Neural progenitor cell (in vitro differentiated cells): ENCODE measurements around the gene NETO1. TPM values are rescaled to one million over a fixed set of nuclear protein-coding genes. Genes with fewer than 3 reads are reported as not detected.

Experiments
- DNase-seq: peaks from one replicate; pipeline ENCODE4 v3.0.0-alpha.2; 2016; ENCODE audit warnings: low spot score
- H2AFZ ChIP-seq: fragments of 200-600 bp; sonication (generic); replicated peaks from 2 replicates; pipeline ENCODE4 v1.6.1; 2016; ENCODE audit warnings: antibody characterized with exemption
- H3F3A ChIP-seq: fragments of 200-600 bp; sonication (generic); 2 replicates; pipeline ENCODE4 v1.6.1; 2016; ENCODE audit warnings: antibody characterized with exemption, low read depth
- H3K27ac ChIP-seq: fragments of 200-600 bp; sonication (generic); 2 replicates; pipeline ENCODE4 v1.5.1; 2016; ENCODE audit warnings: mild to moderate bottlenecking
- H3K27me3 ChIP-seq: fragments of 200-600 bp; sonication (generic); 2 replicates; pipeline ENCODE4 v1.6.1; 2016; ENCODE audit warnings: mild to moderate bottlenecking, moderate library complexity
- H3K36me3 ChIP-seq: fragments of 200-600 bp; sonication (generic); 2 replicates; pipeline ENCODE4 v1.5.1; 2016
- H3K4me1 ChIP-seq: fragments of 200-600 bp; sonication (generic); 2 replicates; pipeline ENCODE4 v1.6.1; 2016; ENCODE audit warnings: mixed run types
- H3K4me2 ChIP-seq: fragments of 200-600 bp; sonication (generic); 2 replicates; pipeline ENCODE4 v1.6.1; 2016
- H3K4me3 ChIP-seq: fragments of 200-600 bp; sonication (generic); 2 replicates; pipeline ENCODE4 v1.5.1; 2016
- H3K79me2 ChIP-seq: fragments of 200-600 bp; sonication (generic); 2 replicates; pipeline ENCODE4 v1.6.1; 2016; ENCODE audit warnings: low read depth
- H3K9ac ChIP-seq: fragments of 200-600 bp; sonication (generic); 2 replicates; pipeline ENCODE4 v1.6.1; 2016
- H3K9me3 ChIP-seq: fragments of 200-600 bp; sonication (generic); 2 replicates; pipeline ENCODE4 v1.5.1; 2016; ENCODE audit warnings: low read depth
- H4K20me1 ChIP-seq: fragments of 200-600 bp; sonication (generic); 2 replicates; pipeline ENCODE4 v1.6.1; 2016; ENCODE audit warnings: low read depth
- H3K27ac Mint-ChIP-seq: 3 replicates; pipeline ENCODE4 v1.8.0; 2021; ENCODE audit warnings: mixed read lengths
- H3K27me3 Mint-ChIP-seq: 2 replicates; pipeline ENCODE4 v1.8.0; 2022; ENCODE audit warnings: low read depth, mild to moderate bottlenecking, inconsistent platforms, moderate library complexity, mixed read lengths; ENCODE audit not compliant: insufficient read depth
- H3K36me3 Mint-ChIP-seq: 3 replicates; pipeline ENCODE4 v1.8.0; 2021; ENCODE audit warnings: mixed read lengths
- H3K4me1 Mint-ChIP-seq: 3 replicates; pipeline ENCODE4 v1.8.0; 2021; ENCODE audit warnings: mixed read lengths
- H3K4me3 Mint-ChIP-seq: 3 replicates; pipeline ENCODE4 v1.8.0; 2021; ENCODE audit warnings: mild to moderate bottlenecking, moderate library complexity, mixed read lengths
- H3K9me3 Mint-ChIP-seq: 3 replicates; pipeline ENCODE4 v1.8.0; 2020; ENCODE audit warnings: mixed read lengths
- EZH2 ChIP-seq: fragments of 200-600 bp; sonication (generic); IDR thresholded peaks from 2 replicates; pipeline ENCODE4 v1.6.1; 2017; ENCODE audit warnings: antibody characterized with exemption, mild to moderate bottlenecking, moderate library complexity
- EZH2phosphoT487 ChIP-seq: fragments of 200-600 bp; sonication (generic); IDR thresholded peaks from 2 replicates; pipeline ENCODE4 v1.6.1; 2017; ENCODE audit warnings: antibody characterized with exemption
- total RNA-seq: library from RNA; depleted of rRNA; stranded (reverse); fragments of >200 nt; gene quantifications from 2 replicates; pipeline ENCODE4 v1.2.3, GENCODE V29; 2015; ENCODE audit warnings: low replicate concordance
- TF ChIP-seq, protein P1 (sequence below): fragments of 200-600 bp; sonication (generic); IDR thresholded peaks from 2 replicates; pipeline ENCODE4 v1.5.1; 2017; ENCODE audit warnings: antibody characterized with exemption, mild to moderate bottlenecking

Gene NETO1
- total RNA-seq, 1 donor from 2014 or later, result 3.2 TPM

DNA sequence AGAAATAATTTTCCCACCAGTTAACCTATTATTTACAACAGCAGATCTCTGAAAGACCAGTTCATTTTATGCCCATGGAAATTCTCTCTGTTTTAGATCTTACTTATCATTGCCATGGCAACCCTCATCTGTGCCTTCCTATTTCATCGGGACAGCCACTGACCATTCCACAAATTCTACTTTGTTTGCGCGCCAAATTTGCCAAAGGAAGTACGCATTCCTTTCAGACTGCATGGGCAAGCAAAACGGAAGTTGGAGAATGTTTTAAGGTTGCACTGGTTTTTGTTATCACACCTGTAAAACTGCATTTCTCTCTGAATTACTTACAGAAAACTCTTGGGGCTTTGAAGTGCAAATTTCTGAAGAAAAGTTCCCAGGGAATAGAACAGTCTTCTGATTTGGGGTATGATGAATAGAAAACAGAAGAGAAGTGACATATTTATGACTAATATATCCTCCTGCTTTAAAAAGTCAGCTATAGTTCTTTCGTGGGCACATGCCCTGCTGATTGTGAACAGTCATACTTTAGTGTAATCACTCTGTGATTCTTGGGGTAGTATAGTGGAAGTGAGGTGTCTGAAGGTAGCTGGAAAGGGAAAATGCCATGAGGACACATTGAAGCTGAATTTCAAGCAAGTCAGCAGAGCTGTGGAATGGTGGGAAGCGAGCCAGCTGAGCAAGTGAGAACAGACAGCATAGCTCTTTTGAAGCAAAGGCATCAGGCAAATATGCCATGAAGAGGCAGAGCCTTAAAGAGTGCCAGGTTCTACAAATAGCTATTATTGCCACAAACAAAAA is 20.9 kb downstream of the NETO1 start:
- no peak overlapping the region for H3K4me3 ChIP-seq
- no peaks in the 10 kb centered on the region for H3K79me2 ChIP-seq
- H3K27me3 Mint-ChIP-seq, result no peaks in the 10 kb centered on the region
- peaks cover 14% of the 10 kb centered on the region for H3K4me1 Mint-ChIP-seq
- no peak for DNase-seq
- H2AFZ ChIP-seq, result no peak overlapping the region
- TF ChIP-seq EZH2 (no peak), EZH2phosphoT487 (no peak)
- TF ChIP-seq, protein P1, sequence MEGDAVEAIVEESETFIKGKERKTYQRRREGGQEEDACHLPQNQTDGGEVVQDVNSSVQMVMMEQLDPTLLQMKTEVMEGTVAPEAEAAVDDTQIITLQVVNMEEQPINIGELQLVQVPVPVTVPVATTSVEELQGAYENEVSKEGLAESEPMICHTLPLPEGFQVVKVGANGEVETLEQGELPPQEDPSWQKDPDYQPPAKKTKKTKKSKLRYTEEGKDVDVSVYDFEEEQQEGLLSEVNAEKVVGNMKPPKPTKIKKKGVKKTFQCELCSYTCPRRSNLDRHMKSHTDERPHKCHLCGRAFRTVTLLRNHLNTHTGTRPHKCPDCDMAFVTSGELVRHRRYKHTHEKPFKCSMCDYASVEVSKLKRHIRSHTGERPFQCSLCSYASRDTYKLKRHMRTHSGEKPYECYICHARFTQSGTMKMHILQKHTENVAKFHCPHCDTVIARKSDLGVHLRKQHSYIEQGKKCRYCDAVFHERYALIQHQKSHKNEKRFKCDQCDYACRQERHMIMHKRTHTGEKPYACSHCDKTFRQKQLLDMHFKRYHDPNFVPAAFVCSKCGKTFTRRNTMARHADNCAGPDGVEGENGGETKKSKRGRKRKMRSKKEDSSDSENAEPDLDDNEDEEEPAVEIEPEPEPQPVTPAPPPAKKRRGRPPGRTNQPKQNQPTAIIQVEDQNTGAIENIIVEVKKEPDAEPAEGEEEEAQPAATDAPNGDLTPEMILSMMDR, result no peak
- no peaks in the 10 kb centered on the region for H4K20me1 ChIP-seq
- no peak overlapping the region for H3K4me2 ChIP-seq
- no peak overlapping the region for H3K27ac Mint-ChIP-seq
- H3K27ac ChIP-seq, result no peak overlapping the region
- H3K27me3 ChIP-seq, result no peaks in the 10 kb centered on the region
- peaks cover 17% of the 10 kb centered on the region for H3K9me3 Mint-ChIP-seq
- no peaks in the 10 kb centered on the region for H3F3A ChIP-seq
- H3K36me3 ChIP-seq, result no peaks in the 10 kb centered on the region
- no peaks in the 10 kb centered on the region for H3K36me3 Mint-ChIP-seq
- no peak overlapping the region for H3K9ac ChIP-seq
- no peaks in the 10 kb centered on the region for H3K9me3 ChIP-seq
- no peaks in the 10 kb centered on the region for H3K4me1 ChIP-seq
- H3K4me3 Mint-ChIP-seq, result no peak overlapping the region

DNA sequence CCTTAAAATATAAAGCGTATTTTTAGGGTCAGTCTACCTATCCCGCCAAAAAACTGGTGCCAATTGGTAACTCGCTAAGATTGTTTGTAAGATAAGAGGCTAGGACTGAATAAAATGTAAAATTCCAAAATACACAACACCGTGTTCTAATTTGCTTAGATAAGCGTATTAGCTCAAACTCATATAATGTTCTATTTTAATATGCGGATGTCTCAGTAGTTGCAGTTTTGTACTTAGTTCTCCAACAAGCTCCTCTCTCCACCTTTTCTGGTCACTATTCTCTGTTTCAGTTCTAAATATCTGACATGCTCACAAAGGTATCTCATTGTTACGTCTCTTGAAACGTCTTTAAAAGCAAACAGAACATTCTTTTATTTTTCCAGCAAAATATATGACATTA is 24.0 kb downstream of the NETO1 start:
- Histone ChIP-seq H3K27me3 (no peaks in the 10 kb centered on the region), H3K4me1 (no peaks in the 10 kb centered on the region), H3K4me2 (no peak overlapping the region), H2AFZ (no peak overlapping the region), H3K9ac (no peak overlapping the region), H3K79me2 (no peaks in the 10 kb centered on the region), H3K9me3 (no peaks in the 10 kb centered on the region), H3K4me3 (no peak overlapping the region), H3F3A (no peaks in the 10 kb centered on the region), H3K36me3 (no peaks in the 10 kb centered on the region), H4K20me1 (no peaks in the 10 kb centered on the region), H3K27ac (no peak overlapping the region)
- no peak for DNase-seq
- H3K4me3 Mint-ChIP-seq, result no peak overlapping the region
- H3K4me1 Mint-ChIP-seq, result peaks cover 10% of the 10 kb centered on the region
- H3K27me3 Mint-ChIP-seq, result no peaks in the 10 kb centered on the region
- no peak overlapping the region for H3K27ac Mint-ChIP-seq
- H3K36me3 Mint-ChIP-seq, result no peaks in the 10 kb centered on the region
- TF ChIP-seq, protein P1, result no peak
- TF ChIP-seq EZH2, result no peak
- TF ChIP-seq EZH2phosphoT487, result no peak
- peaks cover 7% of the 10 kb centered on the region for H3K9me3 Mint-ChIP-seq

DNA sequence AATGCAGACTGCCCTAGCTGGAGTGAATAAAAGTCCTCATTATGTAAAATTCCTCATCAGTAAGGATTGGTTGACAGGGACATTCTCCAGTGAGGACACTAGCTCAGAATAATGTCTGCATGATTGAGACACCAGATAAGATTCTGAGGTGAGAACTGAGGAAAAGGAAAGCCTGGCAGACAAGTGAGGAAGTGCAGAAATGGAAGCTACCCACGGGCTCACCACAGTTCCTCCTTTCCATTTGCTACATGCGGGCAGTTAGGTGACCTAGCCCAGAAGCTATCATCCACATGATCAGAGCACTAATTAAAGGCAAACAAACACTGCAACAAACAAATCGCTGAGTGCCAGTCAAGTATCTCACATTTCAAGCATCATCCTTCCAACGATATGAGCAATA is 27.7 kb downstream of the NETO1 start:
- no peaks in the 10 kb centered on the region for H3K4me1 Mint-ChIP-seq
- no peak overlapping the region for H3K27ac Mint-ChIP-seq
- H3K27me3 Mint-ChIP-seq, result peaks cover 3% of the 10 kb centered on the region
- Histone ChIP-seq H3K9me3 (no peaks in the 10 kb centered on the region), H2AFZ (no peak overlapping the region), H3K27ac (no peak overlapping the region), H3K4me1 (no peaks in the 10 kb centered on the region), H3K79me2 (no peaks in the 10 kb centered on the region), H3F3A (no peaks in the 10 kb centered on the region), H3K27me3 (no peaks in the 10 kb centered on the region), H3K4me2 (no peak overlapping the region), H3K4me3 (no peak overlapping the region), H3K36me3 (no peaks in the 10 kb centered on the region), H3K9ac (no peak overlapping the region), H4K20me1 (no peaks in the 10 kb centered on the region)
- no peak for DNase-seq
- H3K4me3 Mint-ChIP-seq, result no peak overlapping the region
- no peaks in the 10 kb centered on the region for H3K36me3 Mint-ChIP-seq
- no peaks in the 10 kb centered on the region for H3K9me3 Mint-ChIP-seq
- TF ChIP-seq EZH2 (no peak), EZH2phosphoT487 (no peak)
- TF ChIP-seq, protein P1, result no peak
